ENCODE measurements around the gene MYDGF. TPM values are rescaled to one million over a fixed set of nuclear protein-coding genes. Genes with fewer than 3 reads are reported as not detected.

Gene MYDGF
- total RNA-seq, 4 donors from 2014 or later, result 21.8 to 63.5 (median 44.4) TPM

DNA sequence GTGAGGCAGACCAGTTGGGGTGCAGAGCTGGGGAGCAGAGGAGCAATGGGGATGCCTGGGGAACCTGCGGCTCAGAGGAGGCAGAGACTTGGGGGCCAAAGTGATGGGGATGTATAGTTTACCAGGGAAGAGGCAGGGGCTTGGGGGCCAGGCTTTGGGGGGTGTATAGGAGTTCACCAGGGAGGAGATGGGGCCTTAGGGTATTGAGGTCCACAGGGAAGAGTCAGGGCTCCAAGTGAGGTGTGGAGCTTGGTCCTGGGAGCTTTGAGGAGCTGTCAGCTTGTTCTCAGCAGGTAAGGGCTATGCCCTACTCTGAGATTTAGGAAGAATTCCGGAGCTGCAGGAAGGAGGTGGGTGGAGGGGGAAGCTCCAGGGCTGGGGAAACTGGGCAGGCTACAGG is 20.0 kb downstream of the MYDGF start:
- TF ChIP-seq, protein P1, sequence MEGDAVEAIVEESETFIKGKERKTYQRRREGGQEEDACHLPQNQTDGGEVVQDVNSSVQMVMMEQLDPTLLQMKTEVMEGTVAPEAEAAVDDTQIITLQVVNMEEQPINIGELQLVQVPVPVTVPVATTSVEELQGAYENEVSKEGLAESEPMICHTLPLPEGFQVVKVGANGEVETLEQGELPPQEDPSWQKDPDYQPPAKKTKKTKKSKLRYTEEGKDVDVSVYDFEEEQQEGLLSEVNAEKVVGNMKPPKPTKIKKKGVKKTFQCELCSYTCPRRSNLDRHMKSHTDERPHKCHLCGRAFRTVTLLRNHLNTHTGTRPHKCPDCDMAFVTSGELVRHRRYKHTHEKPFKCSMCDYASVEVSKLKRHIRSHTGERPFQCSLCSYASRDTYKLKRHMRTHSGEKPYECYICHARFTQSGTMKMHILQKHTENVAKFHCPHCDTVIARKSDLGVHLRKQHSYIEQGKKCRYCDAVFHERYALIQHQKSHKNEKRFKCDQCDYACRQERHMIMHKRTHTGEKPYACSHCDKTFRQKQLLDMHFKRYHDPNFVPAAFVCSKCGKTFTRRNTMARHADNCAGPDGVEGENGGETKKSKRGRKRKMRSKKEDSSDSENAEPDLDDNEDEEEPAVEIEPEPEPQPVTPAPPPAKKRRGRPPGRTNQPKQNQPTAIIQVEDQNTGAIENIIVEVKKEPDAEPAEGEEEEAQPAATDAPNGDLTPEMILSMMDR (IDR thresholded peaks at IDR 0.05), result no peak
- TF ChIP-seq POLR2A (IDR thresholded peaks at IDR 0.05), result no peak
- no peaks in the 10 kb centered on the region for H3K36me3 ChIP-seq
- no peak overlapping the region for H3K27ac ChIP-seq
- H3K27me3 ChIP-seq, result no peaks in the 10 kb centered on the region
- no peak for DNase-seq
- H3K4me1 ChIP-seq, result no peaks in the 10 kb centered on the region
- H3K9me3 ChIP-seq, result no peaks in the 10 kb centered on the region
- intact Hi-C loops (cut with DNase I; ENCODE audit: low total_unique reads), result no loop called here
- H3K4me3 ChIP-seq, result no peak overlapping the region

DNA sequence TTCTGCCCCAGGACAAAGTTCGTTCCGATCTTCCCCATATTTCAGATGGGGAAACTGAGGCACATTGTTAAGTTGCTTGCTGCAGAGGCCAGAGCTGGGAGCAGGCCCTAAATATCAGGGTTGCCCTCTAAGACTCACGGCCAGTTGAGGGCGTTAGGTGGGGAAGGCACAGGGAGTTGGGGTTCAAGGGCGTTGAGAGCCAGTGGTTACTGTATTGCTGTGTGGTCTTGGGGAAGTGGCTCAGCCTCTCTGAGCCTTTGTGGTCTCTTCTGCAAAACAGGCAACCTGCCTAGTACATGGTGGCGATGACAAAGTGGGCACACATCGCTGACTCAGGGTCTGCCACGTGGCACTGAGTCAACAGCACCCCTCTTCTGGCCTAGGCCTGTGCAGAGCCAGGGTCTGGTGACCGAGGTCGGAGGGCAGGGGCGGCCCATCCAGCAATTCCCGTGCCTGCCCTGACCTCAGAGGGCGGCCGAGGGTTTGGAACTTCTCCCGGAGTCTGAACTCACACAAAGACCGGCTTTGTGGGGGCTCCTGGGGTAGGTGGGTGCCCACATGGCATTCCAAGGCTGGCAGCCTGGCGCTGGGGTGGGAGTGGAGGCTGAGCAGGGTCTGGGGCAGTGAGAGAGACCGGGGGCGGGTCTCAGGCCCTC is 20.6 kb downstream of the MYDGF start:
- Histone ChIP-seq H3K4me3 (no peak overlapping the region), H3K27me3 (no peaks in the 10 kb centered on the region), H3K9me3 (no peaks in the 10 kb centered on the region), H3K27ac (no peak overlapping the region), H3K4me1 (no peaks in the 10 kb centered on the region), H3K36me3 (no peaks in the 10 kb centered on the region)
- no peak for DNase-seq
- intact Hi-C loops (cut with DNase I; ENCODE audit: low total_unique reads), result no loop called here
- TF ChIP-seq, protein P1 (IDR thresholded peaks at IDR 0.05), result no peak
- no peak for TF ChIP-seq POLR2A (IDR thresholded peaks at IDR 0.05)

DNA sequence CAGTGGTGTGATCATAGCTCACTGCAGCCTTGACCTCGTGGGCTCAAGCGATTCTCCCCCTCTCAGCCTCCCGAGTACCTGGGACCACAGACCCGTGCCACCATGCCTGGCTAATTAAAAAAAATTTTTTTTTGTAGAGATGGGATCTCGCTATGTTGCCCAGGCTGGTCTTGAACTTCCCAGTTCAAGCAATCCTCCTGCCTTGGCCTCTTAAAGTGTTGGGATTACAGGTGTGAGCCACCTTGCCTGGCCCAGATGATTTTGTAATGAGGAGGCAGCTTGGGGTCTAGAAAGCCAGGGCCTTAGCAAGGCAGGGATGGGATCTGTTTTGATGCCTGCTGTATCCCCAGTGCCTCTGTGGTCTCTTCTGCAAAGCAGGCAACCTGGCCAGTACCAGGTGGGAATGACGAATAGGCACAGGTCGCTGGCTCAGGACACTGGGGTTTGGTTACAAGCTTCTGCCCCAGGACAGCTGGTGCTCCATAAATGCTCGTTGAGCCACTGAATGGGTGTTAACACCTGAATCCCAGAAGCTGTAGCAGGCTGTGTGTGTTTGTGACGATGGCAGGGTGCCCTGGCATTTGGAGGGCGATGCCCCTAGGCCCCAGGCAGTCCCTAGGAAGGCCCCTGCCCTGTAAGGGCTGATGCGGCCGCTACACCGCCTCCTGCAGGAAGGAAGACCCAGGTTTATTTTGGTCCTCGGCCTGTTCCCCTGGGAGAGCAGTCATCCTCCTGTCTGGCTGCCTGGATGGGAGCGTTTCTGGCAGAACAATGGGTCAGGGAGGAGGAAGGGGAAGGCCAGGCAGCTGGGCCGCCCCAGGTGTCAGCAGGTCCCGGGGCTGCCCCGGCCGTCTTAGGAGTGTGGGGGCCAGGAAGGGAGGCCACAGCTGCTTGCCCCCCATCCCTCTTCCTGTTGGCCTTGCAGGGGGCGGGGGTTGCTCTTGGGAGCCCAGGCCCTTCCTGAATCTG is 22.2 kb downstream of the MYDGF start:
- intact Hi-C loops (cut with DNase I; ENCODE audit: low total_unique reads), result no loop called here
- TF ChIP-seq, protein P1 (IDR thresholded peaks at IDR 0.05), result no peak
- no peak for TF ChIP-seq POLR2A (IDR thresholded peaks at IDR 0.05)
- DNase-seq, result peak; percentile 54 to 73

DNA sequence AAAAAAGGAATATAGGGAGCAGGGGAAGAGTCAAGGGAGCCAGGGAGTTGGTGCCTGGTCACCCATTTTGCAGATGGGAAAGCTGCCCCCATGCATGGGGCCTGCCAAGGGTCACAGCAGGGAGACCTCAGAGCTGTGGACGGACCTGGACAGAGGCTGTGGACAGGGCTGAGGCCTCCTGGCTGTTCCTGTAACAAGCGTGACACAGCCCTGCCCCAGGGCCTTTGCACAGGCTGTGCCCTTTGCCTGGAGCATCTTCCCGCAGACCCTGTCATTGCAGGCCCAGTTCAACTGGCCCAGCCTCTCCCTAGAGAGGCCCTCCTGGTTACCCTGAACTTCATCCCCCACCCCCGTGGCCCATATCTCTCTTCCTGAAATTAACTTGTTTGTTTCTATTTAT is 24.4 kb downstream of the MYDGF start:
- no peak overlapping the region for H3K4me3 ChIP-seq
- no peak for TF ChIP-seq POLR2A (IDR thresholded peaks at IDR 0.05)
- TF ChIP-seq, protein P1 (IDR thresholded peaks at IDR 0.05), result no peak
- no peaks in the 10 kb centered on the region for H3K36me3 ChIP-seq
- intact Hi-C loops (cut with DNase I; ENCODE audit: low total_unique reads), result no loop called here
- H3K27ac ChIP-seq, result no peak overlapping the region
- DNase-seq, result no peak
- H3K9me3 ChIP-seq, result no peaks in the 10 kb centered on the region
- H3K4me1 ChIP-seq, result no peaks in the 10 kb centered on the region
- no peaks in the 10 kb centered on the region for H3K27me3 ChIP-seq

More for the DNA sequence above, 22.2 kb downstream of the MYDGF start:
- no peaks in the 10 kb centered on the region for H3K27me3 ChIP-seq
- H3K36me3 ChIP-seq, result no peaks in the 10 kb centered on the region
- H3K4me1 ChIP-seq, result no peaks in the 10 kb centered on the region
- no peak overlapping the region for H3K4me3 ChIP-seq
- H3K9me3 ChIP-seq, result no peaks in the 10 kb centered on the region
- H3K27ac ChIP-seq, result peak overlapping the region in 1 of 2 donors; percentile 58

DNA sequence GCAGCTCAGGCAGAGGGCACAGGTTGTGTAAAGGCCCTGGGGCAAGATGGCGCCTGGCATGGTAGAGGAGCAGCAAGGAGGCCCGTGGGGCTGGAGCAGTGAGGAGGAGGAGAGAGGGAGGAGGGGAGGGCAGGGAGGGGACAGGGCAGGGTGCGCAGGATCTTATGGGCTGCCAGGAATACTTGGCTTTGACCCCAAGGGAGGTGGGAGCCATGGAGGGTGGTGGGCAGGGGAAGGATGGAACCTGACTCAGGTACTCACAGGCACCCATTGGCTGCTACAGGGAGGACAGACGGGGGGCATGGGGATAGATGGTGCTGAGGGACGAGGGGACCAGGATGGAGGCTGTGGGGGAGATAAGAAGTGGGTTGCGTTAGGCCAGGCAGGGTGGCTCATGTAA is 27.5 kb downstream of the MYDGF start:
- Histone ChIP-seq H3K36me3 (no peaks in the 10 kb centered on the region), H3K9me3 (no peaks in the 10 kb centered on the region), H3K4me1 (peaks cover 0 to 8% of the 10 kb centered on the region in 2 donors), H3K27ac (no peak overlapping the region), H3K4me3 (no peak overlapping the region), H3K27me3 (no peaks in the 10 kb centered on the region)
- no peak for TF ChIP-seq POLR2A (IDR thresholded peaks at IDR 0.05)
- TF ChIP-seq, protein P1 (IDR thresholded peaks at IDR 0.05), result no peak
- intact Hi-C loops (cut with DNase I; ENCODE audit: low total_unique reads), result no loop called here
- DNase-seq, result no peak
